HAP-1 (cell line): ENCODE data around the gene FAM171A1.

Source experiments
- DNase-seq, 2 experiments: peaks; one replicate each; pipeline ENCODE4 v3.0.0-alpha.2; 2016 to 2020; ENCODE audit warnings: low spot score in 2 of 2
- H3K27me3 ChIP-seq: fragments of 250-450 bp; sonication (Bioruptor Pico); 2 replicates; pipeline ENCODE4 v1.5.1; 2020; ENCODE audit warnings: low read depth, mild to moderate bottlenecking, moderate library complexity
- H3K36me3 ChIP-seq: fragments of 250-450 bp; sonication (Bioruptor Pico); replicated peaks from 2 replicates; pipeline ENCODE4 v1.5.1; 2020; ENCODE audit warnings: mild to moderate bottlenecking
- H3K4me1 ChIP-seq: fragments of 250-450 bp; sonication (Bioruptor Pico); 2 replicates; pipeline ENCODE4 v1.5.1; 2020; ENCODE audit warnings: mild to moderate bottlenecking
- H3K4me3 ChIP-seq: fragments of 250-450 bp; sonication (Bioruptor Pico); 2 replicates; pipeline ENCODE4 v1.5.1; 2020; ENCODE audit warnings: mild to moderate bottlenecking, moderate library complexity
- H3K9me3 ChIP-seq: fragments of 250-450 bp; sonication (Bioruptor Pico); 2 replicates; pipeline ENCODE4 v1.5.1; 2020; ENCODE audit warnings: mild to moderate bottlenecking, moderate library complexity
- in situ Hi-C: fragments of 300-500 bp; cut with MboI; formaldehyde crosslinking; loops from 3 replicates; pipeline ENCODE4 v1.14.3; 2020; ENCODE audit warnings: low sequenced_read_pairs, inconsistent platforms, mixed read lengths

Gene FAM171A1

DNA sequence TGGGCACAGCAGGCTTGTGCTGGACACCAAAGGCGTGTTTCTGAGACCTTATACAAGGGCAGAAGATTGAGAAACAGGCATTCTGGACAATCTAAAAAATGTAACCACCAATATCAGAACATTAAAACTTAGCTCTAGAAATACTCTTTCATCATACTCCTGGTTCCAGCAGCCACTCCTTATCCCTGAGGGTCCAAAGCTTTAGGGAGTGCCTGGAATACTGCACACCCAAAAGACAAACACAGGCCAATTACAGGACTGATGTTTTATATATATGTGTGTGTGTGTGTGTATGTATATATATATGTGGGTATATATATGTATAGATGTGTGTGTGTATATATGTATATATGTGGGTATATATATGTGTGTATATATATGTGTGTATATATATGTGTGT lies 39.6 kb downstream of the FAM171A1 start:
- H3K36me3 ChIP-seq = no peaks in the 10 kb centered on the region
- H3K9me3 ChIP-seq = no peaks in the 10 kb centered on the region
- in situ Hi-C loops = no loop called here
- no peak overlapping the region for H3K4me3 ChIP-seq
- DNase-seq = no peak
- H3K4me1 ChIP-seq = peaks cover 2% of the 10 kb centered on the region; the same call in 1 of the 2 replicates
- no peaks in the 10 kb centered on the region for H3K27me3 ChIP-seq

GRCh38 chr10:15329437-15329836 lies 41.7 kb downstream of the FAM171A1 start:
- in situ Hi-C loops = no loop called here
- peaks cover 2% of the 10 kb centered on the region; the same call in 1 of the 2 replicates for H3K4me1 ChIP-seq

DNA sequence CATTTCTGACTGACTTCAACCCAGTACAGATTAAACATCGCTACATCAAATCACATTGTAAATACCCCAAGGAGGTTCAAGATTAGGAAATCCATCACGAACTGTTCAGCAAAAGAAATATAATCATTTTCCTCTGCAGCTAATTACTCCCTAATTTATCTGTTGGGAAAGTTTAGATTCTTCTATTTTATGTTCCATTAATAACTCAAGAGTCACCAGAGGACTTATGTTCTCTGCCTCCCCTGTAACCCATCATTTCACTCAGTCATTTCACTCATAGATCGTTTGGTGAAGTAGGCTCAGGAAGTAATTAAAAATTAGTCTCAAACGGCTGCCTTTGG lies 45.2 kb downstream of the FAM171A1 start:
- no peak overlapping the region for H3K4me3 ChIP-seq
- DNase-seq = no peak
- no peaks in the 10 kb centered on the region for H3K36me3 ChIP-seq
- no peaks in the 10 kb centered on the region for H3K27me3 ChIP-seq
- no peaks in the 10 kb centered on the region for H3K9me3 ChIP-seq
- in situ Hi-C loops = no loop called here
- H3K4me1 ChIP-seq = no peaks in the 10 kb centered on the region

More at GRCh38 chr10:15329437-15329836, 41.7 kb downstream of the FAM171A1 start:
- Histone ChIP-seq H3K4me3 (no peak overlapping the region), H3K36me3 (no peaks in the 10 kb centered on the region), H3K27me3 (no peaks in the 10 kb centered on the region), H3K9me3 (no peaks in the 10 kb centered on the region)
- DNase-seq = no peak

GRCh38 chr10:15325243-15325943 lies 45.7 kb downstream of the FAM171A1 start:
- Histone ChIP-seq H3K36me3 (no peaks in the 10 kb centered on the region), H3K9me3 (no peaks in the 10 kb centered on the region), H3K4me1 (no peaks in the 10 kb centered on the region), H3K27me3 (no peaks in the 10 kb centered on the region), H3K4me3 (no peak overlapping the region)
- in situ Hi-C loops = no loop called here
- DNase-seq = no peak

DNA sequence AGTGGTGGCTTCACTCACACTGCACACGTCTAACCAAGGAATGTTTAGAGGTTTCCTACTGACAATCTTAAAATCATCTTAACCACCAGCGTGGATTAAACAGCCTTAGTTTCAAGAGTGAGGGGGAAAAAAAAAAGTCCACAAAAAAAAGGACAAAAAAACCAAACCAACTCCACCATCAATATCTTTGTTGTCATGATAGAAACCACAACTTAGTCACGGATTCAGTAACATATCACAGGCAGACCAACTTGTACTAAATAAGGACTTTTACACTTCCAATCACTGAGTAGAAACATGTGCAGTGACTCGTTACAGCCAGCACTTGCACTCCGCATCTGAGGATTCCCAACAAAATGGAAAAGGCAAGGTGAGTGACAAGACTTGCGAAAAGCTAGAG lies 46.5 kb downstream of the FAM171A1 start:
- in situ Hi-C loops = no loop called here
- H3K9me3 ChIP-seq = no peaks in the 10 kb centered on the region
- H3K36me3 ChIP-seq = no peaks in the 10 kb centered on the region
- H3K4me3 ChIP-seq = no peak overlapping the region
- no peak for DNase-seq
- no peaks in the 10 kb centered on the region for H3K27me3 ChIP-seq
- H3K4me1 ChIP-seq = no peaks in the 10 kb centered on the region

- DNase-seq = no peak
- H3K4me1 ChIP-seq = no peaks in the 10 kb centered on the region
- H3K9me3 ChIP-seq = no peaks in the 10 kb centered on the region
- H3K36me3 ChIP-seq = no peaks in the 10 kb centered on the region
- no peak overlapping the region for H3K4me3 ChIP-seq
- in situ Hi-C loops = no loop called here
- no peaks in the 10 kb centered on the region for H3K27me3 ChIP-seq
These were observed 47.0 kb downstream of the FAM171A1 start for GRCh38 chr10:15324113-15324512.

- no peaks in the 10 kb centered on the region for H3K27me3 ChIP-seq
- H3K9me3 ChIP-seq = no peaks in the 10 kb centered on the region
- DNase-seq = no peak
- H3K36me3 ChIP-seq = no peaks in the 10 kb centered on the region
- in situ Hi-C loops = no loop called here
- H3K4me1 ChIP-seq = no peaks in the 10 kb centered on the region
- H3K4me3 ChIP-seq = no peak overlapping the region
These were observed 48.7 kb downstream of the FAM171A1 start for GRCh38 chr10:15322356-15322755.

- H3K4me1 ChIP-seq = no peaks in the 10 kb centered on the region
- H3K4me3 ChIP-seq = no peak overlapping the region
- H3K27me3 ChIP-seq = no peaks in the 10 kb centered on the region
- H3K9me3 ChIP-seq = no peaks in the 10 kb centered on the region
- H3K36me3 ChIP-seq = no peaks in the 10 kb centered on the region
- DNase-seq = no peak
- in situ Hi-C loops = no loop called here
These were observed 49.4 kb downstream of the FAM171A1 start for GRCh38 chr10:15321431-15322341.

- in situ Hi-C loops = no loop called here
- Histone ChIP-seq H3K9me3 (no peaks in the 10 kb centered on the region), H3K4me1 (peaks cover 3% of the 10 kb centered on the region), H3K4me3 (no peak overlapping the region), H3K36me3 (no peaks in the 10 kb centered on the region), H3K27me3 (no peaks in the 10 kb centered on the region)
- no peak for DNase-seq
These were observed 50.4 kb downstream of the FAM171A1 start for GRCh38 chr10:15320522-15321203.

DNA sequence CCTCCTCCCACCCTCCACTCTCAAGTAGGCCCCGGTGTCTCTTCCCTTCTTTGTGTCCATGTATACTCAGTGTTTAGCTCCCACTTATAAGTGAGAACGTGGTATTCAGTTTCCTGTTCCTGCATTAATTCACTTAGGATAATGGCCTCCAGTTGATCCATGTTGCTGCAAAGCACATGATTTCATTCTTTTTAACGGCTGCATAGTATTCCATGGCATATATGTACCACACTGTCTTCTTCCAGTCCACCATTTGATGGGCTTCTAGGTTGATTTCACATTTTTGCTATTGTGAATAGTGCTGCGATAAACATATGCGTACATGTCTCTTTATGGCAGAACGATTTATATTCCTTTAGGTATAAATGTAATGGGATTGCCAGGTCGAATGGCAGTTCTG lies 51.0 kb downstream of the FAM171A1 start:
- in situ Hi-C loops = no loop called here
- H3K4me1 ChIP-seq = peaks cover 9% of the 10 kb centered on the region
- no peak for DNase-seq

DNA sequence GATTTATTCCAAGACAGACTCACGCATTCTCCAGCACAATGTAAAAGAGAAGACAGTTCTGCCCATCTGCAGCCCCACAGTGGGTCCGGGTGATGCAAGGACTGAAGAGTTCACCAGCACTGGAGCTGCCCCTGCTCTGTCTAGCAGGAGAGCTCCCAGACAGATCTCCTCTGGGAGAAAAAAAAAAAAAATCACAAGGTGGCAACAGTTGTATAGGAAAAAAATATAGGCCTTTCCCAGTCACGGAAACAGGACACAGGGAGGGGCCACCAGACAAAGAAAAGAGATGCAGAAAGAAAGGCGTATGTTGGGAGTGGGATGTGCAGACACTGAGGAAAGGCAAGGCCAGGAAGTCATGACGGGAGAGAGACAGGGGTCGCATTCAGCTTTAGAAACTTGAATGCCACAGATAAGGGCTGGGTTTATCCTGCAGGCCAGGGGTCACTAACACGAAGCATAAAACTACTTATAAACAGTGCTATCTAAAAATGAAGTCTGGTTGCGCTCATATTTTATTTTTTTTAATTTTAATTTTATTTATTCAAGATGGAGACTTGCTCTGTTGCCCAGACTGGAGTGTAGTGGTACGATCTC lies 54.1 kb downstream of the FAM171A1 start:
- Histone ChIP-seq H3K9me3 (no peaks in the 10 kb centered on the region), H3K4me1 (peaks cover 11% of the 10 kb centered on the region), H3K27me3 (no peaks in the 10 kb centered on the region), H3K4me3 (no peak overlapping the region), H3K36me3 (no peaks in the 10 kb centered on the region)
- in situ Hi-C loops = no loop called here
- no peak for DNase-seq

More for the DNA sequence above, 51.0 kb downstream of the FAM171A1 start:
- no peaks in the 10 kb centered on the region for H3K36me3 ChIP-seq
- H3K9me3 ChIP-seq = no peaks in the 10 kb centered on the region
- no peak overlapping the region for H3K4me3 ChIP-seq
- no peaks in the 10 kb centered on the region for H3K27me3 ChIP-seq

GRCh38 chr10:15316145-15316544 lies 54.9 kb downstream of the FAM171A1 start:
- no peaks in the 10 kb centered on the region for H3K27me3 ChIP-seq
- H3K4me3 ChIP-seq = no peak overlapping the region
- DNase-seq = no peak
- H3K4me1 ChIP-seq = peaks cover 11% of the 10 kb centered on the region
- H3K9me3 ChIP-seq = no peaks in the 10 kb centered on the region
- in situ Hi-C loops = no loop called here
- no peaks in the 10 kb centered on the region for H3K36me3 ChIP-seq

DNA sequence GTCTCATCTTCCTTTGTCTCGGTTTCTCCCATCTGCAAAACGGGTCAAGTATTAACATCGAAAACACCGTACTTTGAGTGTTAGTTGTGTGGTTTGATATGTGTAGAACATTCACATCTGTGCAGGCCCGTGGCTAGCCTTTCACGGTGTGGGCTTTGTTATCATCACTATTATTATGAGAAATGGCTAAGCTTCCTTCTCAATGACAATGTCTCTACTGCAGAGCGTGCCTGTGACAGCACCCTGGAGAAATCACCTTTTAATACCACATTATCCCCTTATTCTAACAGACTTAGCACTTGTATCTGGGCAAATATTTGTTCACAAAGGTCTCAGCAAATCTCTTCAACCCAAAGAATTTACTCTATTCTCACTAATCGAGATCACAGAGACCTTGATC lies 55.8 kb downstream of the FAM171A1 start:
- Histone ChIP-seq H3K9me3 (no peaks in the 10 kb centered on the region), H3K4me1 (peaks cover 11% of the 10 kb centered on the region), H3K36me3 (no peaks in the 10 kb centered on the region), H3K27me3 (no peaks in the 10 kb centered on the region), H3K4me3 (no peak overlapping the region)
- in situ Hi-C loops = no loop called here
- peak; percentile 58 to 78 for DNase-seq
